Mononuclear cell (primary cell): ENCODE measurements around the gene PLK1. TPM values are rescaled to one million over a fixed set of nuclear protein-coding genes. Genes with fewer than 3 reads are reported as not detected.

Source experiments
- H3K27me3 ChIP-seq: 2 replicates; pipeline ENCODE4 v1.6.0; 2011; ENCODE audit warnings: low read length, control low read depth; ENCODE audit not compliant: insufficient read depth
- H3K4me1 ChIP-seq: 2 replicates; pipeline ENCODE4 v1.5.1; 2011; ENCODE audit warnings: mild to moderate bottlenecking, low read length, control low read depth; ENCODE audit not compliant: insufficient read depth
- H3K4me3 ChIP-seq: 2 replicates; pipeline ENCODE4 v1.5.1; 2011; ENCODE audit warnings: mild to moderate bottlenecking, low read length, moderate library complexity
- H3K9me3 ChIP-seq: 2 replicates; pipeline ENCODE4 v1.5.1; 2011; ENCODE audit warnings: low read depth, mild to moderate bottlenecking, control low read depth, low read length
- total RNA-seq: library from RNA; depleted of rRNA; stranded (reverse); fragments of >200 nt; gene quantifications from one replicate; pipeline ENCODE4 v1.2.3, GENCODE V29; 2012

Gene PLK1
- total RNA-seq, 1 donor = 0.84 TPM

- H3K9me3 ChIP-seq = no peaks in the 10 kb centered on the region
- no peak overlapping the region for H3K4me3 ChIP-seq
- no peaks in the 10 kb centered on the region for H3K27me3 ChIP-seq
- H3K4me1 ChIP-seq = peaks cover 9% of the 10 kb centered on the region
Measured at GRCh38 chr16:23694265-23694643, 15.6 kb downstream of the PLK1 start.

- Histone ChIP-seq H3K4me1 (peaks cover 9% of the 10 kb centered on the region), H3K9me3 (no peaks in the 10 kb centered on the region), H3K4me3 (no peak overlapping the region), H3K27me3 (no peaks in the 10 kb centered on the region)
Measured at GRCh38 chr16:23694644-23695373, 16.1 kb downstream of the PLK1 start.

- peaks cover 9% of the 10 kb centered on the region for H3K4me1 ChIP-seq
- no peaks in the 10 kb centered on the region for H3K27me3 ChIP-seq
- H3K9me3 ChIP-seq = no peaks in the 10 kb centered on the region
- no peak overlapping the region for H3K4me3 ChIP-seq
Measured at GRCh38 chr16:23695756-23696155, 17.1 kb downstream of the PLK1 start.

GRCh38 chr16:23699100-23699499, 20.4 kb downstream of the PLK1 start:
- Histone ChIP-seq H3K9me3 (no peaks in the 10 kb centered on the region), H3K4me3 (no peak overlapping the region), H3K4me1 (peaks cover 9% of the 10 kb centered on the region), H3K27me3 (no peaks in the 10 kb centered on the region)

- no peaks in the 10 kb centered on the region for H3K9me3 ChIP-seq
- H3K4me1 ChIP-seq = peaks cover 2% of the 10 kb centered on the region
- H3K27me3 ChIP-seq = no peaks in the 10 kb centered on the region
Measured at GRCh38 chr16:23700093-23700492, 21.4 kb downstream of the PLK1 start.

GRCh38 chr16:23700509-23700908, 21.8 kb downstream of the PLK1 start:
- no peaks in the 10 kb centered on the region for H3K4me1 ChIP-seq

More at GRCh38 chr16:23700093-23700492, 21.4 kb downstream of the PLK1 start:
- H3K4me3 ChIP-seq = no peak overlapping the region

GRCh38 chr16:23701045-23701444, 22.4 kb downstream of the PLK1 start:
- H3K4me1 ChIP-seq = no peaks in the 10 kb centered on the region
- no peaks in the 10 kb centered on the region for H3K27me3 ChIP-seq
- H3K9me3 ChIP-seq = no peaks in the 10 kb centered on the region
- H3K4me3 ChIP-seq = no peak overlapping the region

More at GRCh38 chr16:23700509-23700908, 21.8 kb downstream of the PLK1 start:
- no peaks in the 10 kb centered on the region for H3K27me3 ChIP-seq
- no peaks in the 10 kb centered on the region for H3K9me3 ChIP-seq
- H3K4me3 ChIP-seq = no peak overlapping the region

GRCh38 chr16:23702951-23703350, 24.3 kb downstream of the PLK1 start:
- Histone ChIP-seq H3K4me1 (no peaks in the 10 kb centered on the region), H3K4me3 (no peak overlapping the region), H3K9me3 (no peaks in the 10 kb centered on the region), H3K27me3 (no peaks in the 10 kb centered on the region)

- no peaks in the 10 kb centered on the region for H3K9me3 ChIP-seq
- H3K4me1 ChIP-seq = no peaks in the 10 kb centered on the region
- no peaks in the 10 kb centered on the region for H3K27me3 ChIP-seq
- H3K4me3 ChIP-seq = no peak overlapping the region
Measured at GRCh38 chr16:23704772-23705516, 26.3 kb downstream of the PLK1 start.

- Histone ChIP-seq H3K9me3 (no peaks in the 10 kb centered on the region), H3K4me3 (no peak overlapping the region), H3K27me3 (no peaks in the 10 kb centered on the region), H3K4me1 (no peaks in the 10 kb centered on the region)
Measured at GRCh38 chr16:23705517-23705902, 26.8 kb downstream of the PLK1 start.

GRCh38 chr16:23706439-23706838, 27.8 kb downstream of the PLK1 start:
- Histone ChIP-seq H3K9me3 (no peaks in the 10 kb centered on the region), H3K4me1 (no peaks in the 10 kb centered on the region), H3K27me3 (peaks cover 3% of the 10 kb centered on the region), H3K4me3 (no peak overlapping the region)

- H3K4me3 ChIP-seq = no peak overlapping the region
- peaks cover 26% of the 10 kb centered on the region for H3K27me3 ChIP-seq
- H3K4me1 ChIP-seq = no peaks in the 10 kb centered on the region
- no peaks in the 10 kb centered on the region for H3K9me3 ChIP-seq
Measured at GRCh38 chr16:23709536-23709935, 30.8 kb downstream of the PLK1 start.

- no peaks in the 10 kb centered on the region for H3K4me1 ChIP-seq
- H3K27me3 ChIP-seq = peaks cover 26% of the 10 kb centered on the region
- H3K9me3 ChIP-seq = no peaks in the 10 kb centered on the region
- no peak overlapping the region for H3K4me3 ChIP-seq
Measured at GRCh38 chr16:23710008-23710407, 31.3 kb downstream of the PLK1 start.

GRCh38 chr16:23710504-23710903, 31.8 kb downstream of the PLK1 start:
- H3K4me1 ChIP-seq = no peaks in the 10 kb centered on the region

GRCh38 chr16:23711785-23712184, 33.1 kb downstream of the PLK1 start:
- Histone ChIP-seq H3K9me3 (no peaks in the 10 kb centered on the region), H3K27me3 (peaks cover 26% of the 10 kb centered on the region), H3K4me1 (no peaks in the 10 kb centered on the region), H3K4me3 (no peak overlapping the region)

More at GRCh38 chr16:23710504-23710903, 31.8 kb downstream of the PLK1 start:
- H3K9me3 ChIP-seq = no peaks in the 10 kb centered on the region
- peaks cover 26% of the 10 kb centered on the region for H3K27me3 ChIP-seq
- no peak overlapping the region for H3K4me3 ChIP-seq
